ENCODE results near the gene MICALL1. TPM values are rescaled to one million over a fixed set of nuclear protein-coding genes. Genes with fewer than 3 reads are reported as not detected.

MICALL1 gene
- polyA plus RNA-seq (2013, experiment 1 of 4): 24.4 TPM
- polyA plus RNA-seq (2013, experiment 2 of 4): 25.5 TPM
- polyA plus RNA-seq (2013, experiment 3 of 4): 21.6 TPM
- polyA plus RNA-seq (2013, experiment 4 of 4): 20.9 TPM

GRCh38 chr22:37905534-37906363 lies at the start of gene MICALL1:
Gene MICALL1, plus strand, starts transcription at chr22:37906297. Its CDS starts 126 bp downstream, at chr22:37906423.
- Histone ChIP-seq H3K4me3 (ENCODE audit: insufficient read depth, low read depth, low read length) (peak within 1 kb of the TSS; percentile 63), H3K9me3 (ENCODE audit: control insufficient read depth, low read length) (no peaks in the 10 kb centered on the region), H3K27me3 (ENCODE audit: control insufficient read depth, insufficient read depth, low read length, poor library complexity, severe bottlenecking) (no peaks in the 10 kb centered on the region), H3K27ac (ENCODE audit: insufficient read depth, low read depth, low read length, poor library complexity, severe bottlenecking) (no peak within 1 kb of the TSS), H3K4me1 (ENCODE audit: control insufficient read depth, insufficient read depth, low read length) (peaks cover 15% of the 10 kb centered on the region), H3K36me3 (ENCODE audit: control insufficient read depth, insufficient read depth, low read length) (no peaks in the 10 kb centered on the region)
- WGBS, 2 experiments: 7% methylated on average over 90 of the region's 90 CpGs

GRCh38 chr22:37860796-37861421 lies 45.2 kb upstream of the MICALL1 start:
- no peaks in the 10 kb centered on the region for H3K4me1 ChIP-seq (ENCODE audit: control insufficient read depth, insufficient read depth, low read length)
- H3K9me3 ChIP-seq (ENCODE audit: control insufficient read depth, low read length): no peaks in the 10 kb centered on the region
- H3K36me3 ChIP-seq (ENCODE audit: control insufficient read depth, insufficient read depth, low read length): peaks cover 62% of the 10 kb centered on the region
- H3K4me3 ChIP-seq (ENCODE audit: insufficient read depth, low read depth, low read length): no peak overlapping the region
- H3K27ac ChIP-seq (ENCODE audit: insufficient read depth, low read depth, low read length, poor library complexity, severe bottlenecking): no peak overlapping the region
- 94 to 96% methylated on average over 6 to 7 of the region's 7 CpGs for WGBS, 2 experiments
- H3K27me3 ChIP-seq (ENCODE audit: control insufficient read depth, insufficient read depth, low read length, poor library complexity, severe bottlenecking): no peaks in the 10 kb centered on the region

GRCh38 chr22:37862570-37863325 lies 43.3 kb upstream of the MICALL1 start:
- H3K4me1 ChIP-seq (ENCODE audit: control insufficient read depth, insufficient read depth, low read length): no peaks in the 10 kb centered on the region
- H3K36me3 ChIP-seq (ENCODE audit: control insufficient read depth, insufficient read depth, low read length): peaks cover 67% of the 10 kb centered on the region
- H3K9me3 ChIP-seq (ENCODE audit: control insufficient read depth, low read length): no peaks in the 10 kb centered on the region
- H3K27me3 ChIP-seq (ENCODE audit: control insufficient read depth, insufficient read depth, low read length, poor library complexity, severe bottlenecking): no peaks in the 10 kb centered on the region
- no peak overlapping the region for H3K27ac ChIP-seq (ENCODE audit: insufficient read depth, low read depth, low read length, poor library complexity, severe bottlenecking)
- H3K4me3 ChIP-seq (ENCODE audit: insufficient read depth, low read depth, low read length): no peak overlapping the region
- 92% methylated on average over 7 of the region's 7 CpGs for WGBS, 2 experiments

GRCh38 chr22:37865510-37865909 lies 40.6 kb upstream of the MICALL1 start:
- Histone ChIP-seq H3K9me3 (ENCODE audit: control insufficient read depth, low read length) (no peaks in the 10 kb centered on the region), H3K4me1 (ENCODE audit: control insufficient read depth, insufficient read depth, low read length) (no peaks in the 10 kb centered on the region), H3K27me3 (ENCODE audit: control insufficient read depth, insufficient read depth, low read length, poor library complexity, severe bottlenecking) (no peaks in the 10 kb centered on the region), H3K27ac (ENCODE audit: insufficient read depth, low read depth, low read length, poor library complexity, severe bottlenecking) (no peak overlapping the region), H3K36me3 (ENCODE audit: control insufficient read depth, insufficient read depth, low read length) (peaks cover 67% of the 10 kb centered on the region), H3K4me3 (ENCODE audit: insufficient read depth, low read depth, low read length) (no peak overlapping the region)
- WGBS, 2 experiments: 97 to 98% methylated on average over 5 to 6 of the region's 6 CpGs

GRCh38 chr22:37870273-37870672 lies 35.8 kb upstream of the MICALL1 start:
- WGBS, 2 experiments: 88 to 95% methylated on average over 7 of the region's 7 CpGs
- Histone ChIP-seq H3K4me3 (ENCODE audit: insufficient read depth, low read depth, low read length) (no peak overlapping the region), H3K27me3 (ENCODE audit: control insufficient read depth, insufficient read depth, low read length, poor library complexity, severe bottlenecking) (no peaks in the 10 kb centered on the region), H3K36me3 (ENCODE audit: control insufficient read depth, insufficient read depth, low read length) (peaks cover 72% of the 10 kb centered on the region), H3K4me1 (ENCODE audit: control insufficient read depth, insufficient read depth, low read length) (no peaks in the 10 kb centered on the region), H3K9me3 (ENCODE audit: control insufficient read depth, low read length) (no peaks in the 10 kb centered on the region), H3K27ac (ENCODE audit: insufficient read depth, low read depth, low read length, poor library complexity, severe bottlenecking) (no peak overlapping the region)

GRCh38 chr22:37880668-37881440 lies 25.2 kb upstream of the MICALL1 start:
- Histone ChIP-seq H3K27me3 (ENCODE audit: control insufficient read depth, insufficient read depth, low read length, poor library complexity, severe bottlenecking) (no peaks in the 10 kb centered on the region), H3K4me3 (ENCODE audit: insufficient read depth, low read depth, low read length) (no peak overlapping the region), H3K27ac (ENCODE audit: insufficient read depth, low read depth, low read length, poor library complexity, severe bottlenecking) (no peak overlapping the region), H3K9me3 (ENCODE audit: control insufficient read depth, low read length) (no peaks in the 10 kb centered on the region), H3K36me3 (ENCODE audit: control insufficient read depth, insufficient read depth, low read length) (peaks cover 52% of the 10 kb centered on the region), H3K4me1 (ENCODE audit: control insufficient read depth, insufficient read depth, low read length) (no peaks in the 10 kb centered on the region)
- WGBS, 2 experiments: 93 to 99% methylated on average over 5 to 6 of the region's 6 CpGs

GRCh38 chr22:37884420-37884819 lies 21.7 kb upstream of the MICALL1 start:
- H3K4me1 ChIP-seq (ENCODE audit: control insufficient read depth, insufficient read depth, low read length): no peaks in the 10 kb centered on the region
- H3K4me3 ChIP-seq (ENCODE audit: insufficient read depth, low read depth, low read length): no peak overlapping the region
- H3K36me3 ChIP-seq (ENCODE audit: control insufficient read depth, insufficient read depth, low read length): peaks cover 35% of the 10 kb centered on the region
- WGBS, 2 experiments: 94 to 97% methylated on average over 6 of the region's 6 CpGs
- no peak overlapping the region for H3K27ac ChIP-seq (ENCODE audit: insufficient read depth, low read depth, low read length, poor library complexity, severe bottlenecking)
- no peaks in the 10 kb centered on the region for H3K9me3 ChIP-seq (ENCODE audit: control insufficient read depth, low read length)
- H3K27me3 ChIP-seq (ENCODE audit: control insufficient read depth, insufficient read depth, low read length, poor library complexity, severe bottlenecking): no peaks in the 10 kb centered on the region

GRCh38 chr22:37887584-37888378 lies 18.3 kb upstream of the MICALL1 start:
- H3K9me3 ChIP-seq (ENCODE audit: control insufficient read depth, low read length): no peaks in the 10 kb centered on the region
- no peaks in the 10 kb centered on the region for H3K4me1 ChIP-seq (ENCODE audit: control insufficient read depth, insufficient read depth, low read length)
- whole genome bisulfite sequencing, 2 experiments: 77 to 79% methylated on average over 6 of the region's 6 CpGs
- H3K4me3 ChIP-seq (ENCODE audit: insufficient read depth, low read depth, low read length): no peak overlapping the region
- H3K36me3 ChIP-seq (ENCODE audit: control insufficient read depth, insufficient read depth, low read length): peaks cover 20% of the 10 kb centered on the region
- H3K27ac ChIP-seq (ENCODE audit: insufficient read depth, low read depth, low read length, poor library complexity, severe bottlenecking): no peak overlapping the region
- H3K27me3 ChIP-seq (ENCODE audit: control insufficient read depth, insufficient read depth, low read length, poor library complexity, severe bottlenecking): no peaks in the 10 kb centered on the region

- Histone ChIP-seq H3K4me3 (ENCODE audit: insufficient read depth, low read depth, low read length) (no peak overlapping the region), H3K9me3 (ENCODE audit: control insufficient read depth, low read length) (no peaks in the 10 kb centered on the region), H3K4me1 (ENCODE audit: control insufficient read depth, insufficient read depth, low read length) (peaks cover 11% of the 10 kb centered on the region), H3K36me3 (ENCODE audit: control insufficient read depth, insufficient read depth, low read length) (peaks cover 17% of the 10 kb centered on the region), H3K27me3 (ENCODE audit: control insufficient read depth, insufficient read depth, low read length, poor library complexity, severe bottlenecking) (no peaks in the 10 kb centered on the region), H3K27ac (ENCODE audit: insufficient read depth, low read depth, low read length, poor library complexity, severe bottlenecking) (no peak overlapping the region)
- WGBS, 2 experiments: 96 to 97% methylated on average over 3 of the region's 3 CpGs
These were observed 14.2 kb upstream of the MICALL1 start for GRCh38 chr22:37891926-37892325.
